ENCODE data around the gene AMDHD1. TPM values are rescaled to one million over a fixed set of nuclear protein-coding genes. Genes with fewer than 3 reads are reported as not detected.

AMDHD1 gene
- total and polyA plus RNA-seq, 2 donors (not counting 3 experiments of a cell fraction or from before 2014, with no cell fraction given), result not detected

GRCh38 chr12:95956557-95957145 is 13.5 kb downstream of the AMDHD1 start:
- no TSS peak for BruUV-seq (replicated peaks)
- TF ChIP-seq FOS (IDR thresholded peaks at IDR 0.05; ENCODE audit: borderline replicate concordance, insufficient read depth, low read length) (no peak), JUN (IDR thresholded peaks at IDR 0.05; ENCODE audit: borderline replicate concordance, insufficient read depth, insufficient read length, low read depth) (no peak), GATA2 (IDR thresholded peaks at IDR 0.05; ENCODE audit: insufficient read depth, insufficient read length, low read depth, low read length) (no peak), MAX (IDR thresholded peaks at IDR 0.05; ENCODE audit: insufficient read depth, insufficient read length) (no peak)
- FAIRE-seq (no peak), DNase-seq (ENCODE audit: low read depth, low spot score) (no peak)
- Histone ChIP-seq H2AFZ (ENCODE audit: low read depth, low read length) (no peak overlapping the region), H3K4me3 (replicated peaks in 1 of 3; ENCODE audit: insufficient read depth in 1 of 3, low read depth in 1 of 3, low read length in 3 of 3) (no peak overlapping the region), H3K36me3 (ENCODE audit: control insufficient read depth in 2 of 2, extremely low read depth in 1 of 2, insufficient read depth in 2 of 2, low read length in 2 of 2) (no peaks in the 10 kb centered on the region), H3K4me1 (ENCODE audit: control insufficient read depth, extremely low read depth, insufficient read depth, low read length) (no peaks in the 10 kb centered on the region), H3K27me3 (ENCODE audit: control insufficient read depth in 2 of 2, insufficient read depth in 2 of 2, low read length in 2 of 2) (peaks cover 18 to 32% of the 10 kb centered on the region in 2 experiments), H3K4me2 (ENCODE audit: insufficient read depth, low read length) (no peak overlapping the region), H4K20me1 (replicated peaks; ENCODE audit: control insufficient read depth, extremely low read depth, insufficient read depth, low read length) (no peaks in the 10 kb centered on the region), H3K9me3 (replicated peaks; ENCODE audit: control insufficient read depth, insufficient read depth, low read length) (no peaks in the 10 kb centered on the region), H3K9ac (replicated peaks; ENCODE audit: extremely low read depth, insufficient read depth, low read length) (no peak overlapping the region), H3K27ac (ENCODE audit: insufficient read depth, low read depth, low read length) (no peak overlapping the region), H3K9me1 (replicated peaks; ENCODE audit: control insufficient read depth, extremely low read depth, insufficient read depth, low read length) (no peaks in the 10 kb centered on the region), H3K79me2 (ENCODE audit: control insufficient read depth, insufficient read depth, low read length) (no peaks in the 10 kb centered on the region)
- intact Hi-C loops (cut with micrococcal nuclease), result no loop called here
- dilution Hi-C loops (cut with MboI; ENCODE audit: extremely low pct_ligation_motif_present, low sequenced_read_pairs), result no loop called here
- CTCF ChIA-PET, result interaction anchor here (1.5 to 2.4 kb wide), 2 partner anchors 38 to 42 kb away, joined by 5 to 12 read pairs; no protein-coding TSS in a partner anchor
- POLR2A ChIA-PET, result no interaction called here

GRCh38 chr12:95959107-95959506 is 16.0 kb downstream of the AMDHD1 start:
- H3K27me3 ChIP-seq (ENCODE audit: control insufficient read depth in 2 of 2, insufficient read depth in 2 of 2, low read length in 2 of 2), result peaks cover 9 to 16% of the 10 kb centered on the region in 2 experiments
- H3K27ac ChIP-seq (ENCODE audit: insufficient read depth, low read depth, low read length), result no peak overlapping the region
- no TSS peak for BruUV-seq (replicated peaks)
- dilution Hi-C loops (cut with MboI; ENCODE audit: extremely low pct_ligation_motif_present, low sequenced_read_pairs) (no loop called here), intact Hi-C loops (cut with micrococcal nuclease) (no loop called here)
- H3K4me3 ChIP-seq (replicated peaks in 1 of 3; ENCODE audit: insufficient read depth in 1 of 3, low read depth in 1 of 3, low read length in 3 of 3), result no peak overlapping the region
- no peak overlapping the region for H2AFZ ChIP-seq (ENCODE audit: low read depth, low read length)
- H3K9me1 ChIP-seq (replicated peaks; ENCODE audit: control insufficient read depth, extremely low read depth, insufficient read depth, low read length), result no peaks in the 10 kb centered on the region
- no peaks in the 10 kb centered on the region for H3K79me2 ChIP-seq (ENCODE audit: control insufficient read depth, insufficient read depth, low read length)
- TF ChIP-seq MAX (IDR thresholded peaks at IDR 0.05; ENCODE audit: insufficient read depth, insufficient read length), result no peak
- no peak for TF ChIP-seq GATA2 (IDR thresholded peaks at IDR 0.05; ENCODE audit: insufficient read depth, insufficient read length, low read depth, low read length)
- no peak for TF ChIP-seq MYC (IDR thresholded peaks at IDR 0.05; ENCODE audit: low read depth, low read length)
- peak in 1 of 2 donors; percentile 3 for TF ChIP-seq CTCF (IDR thresholded peaks at IDR 0.05; ENCODE audit: extremely low read depth in 1 of 2, insufficient read depth in 1 of 2, low read depth in 1 of 2, low read length in 2 of 2)
- no peak for TF ChIP-seq POLR2AphosphoS5 (IDR thresholded peaks at IDR 0.05; ENCODE audit: insufficient read depth, low read depth, low read length)
- TF ChIP-seq EZH2 (IDR thresholded peaks at IDR 0.05; ENCODE audit: borderline replicate concordance, low read depth, low read length, severe bottlenecking), result no peak
- H4K20me1 ChIP-seq (replicated peaks; ENCODE audit: control insufficient read depth, extremely low read depth, insufficient read depth, low read length), result no peaks in the 10 kb centered on the region
- no peak for FAIRE-seq
- no peak overlapping the region for H3K9ac ChIP-seq (replicated peaks; ENCODE audit: extremely low read depth, insufficient read depth, low read length)
- ChIA-PET CTCF (interaction anchor here (1.0 to 2.5 kb wide), 6 partner anchors 9 to 384 kb away, joined by 3 to 26 read pairs (median 8); partner anchors contain the start of gene CCDC38), POLR2A (no interaction called here)
- H3K4me2 ChIP-seq (ENCODE audit: insufficient read depth, low read length), result no peak overlapping the region
- peak; percentile 16 for DNase-seq (ENCODE audit: low read depth, low spot score)
- H3K36me3 ChIP-seq (ENCODE audit: control insufficient read depth in 2 of 2, extremely low read depth in 1 of 2, insufficient read depth in 2 of 2, low read length in 2 of 2), result no peaks in the 10 kb centered on the region
- H3K9me3 ChIP-seq (replicated peaks; ENCODE audit: control insufficient read depth, insufficient read depth, low read length), result no peaks in the 10 kb centered on the region
- H3K4me1 ChIP-seq (ENCODE audit: control insufficient read depth, extremely low read depth, insufficient read depth, low read length), result no peaks in the 10 kb centered on the region
